Measurements from ENCODE around the gene RBM20. TPM values are rescaled to one million over a fixed set of nuclear protein-coding genes. Genes with fewer than 3 reads are reported as not detected.

Gene RBM20
- total RNA-seq, 1 donor from 2014 or later = 0.32 TPM

- Histone ChIP-seq H3K79me2 (ENCODE audit: low read depth) (no peaks in the 10 kb centered on the region), H3K4me3 (no peak overlapping the region), H3K27me3 (no peaks in the 10 kb centered on the region), H3K4me1 (peaks cover 7% of the 10 kb centered on the region), H3K27ac (no peak overlapping the region), H3K4me2 (no peak overlapping the region), H3F3A (ENCODE audit: low read depth) (peaks cover 1% of the 10 kb centered on the region), H3K36me3 (no peaks in the 10 kb centered on the region), H4K20me1 (ENCODE audit: low read depth) (no peaks in the 10 kb centered on the region), H3K9me3 (ENCODE audit: low read depth) (no peaks in the 10 kb centered on the region), H3K9ac (no peak overlapping the region), H2AFZ (replicated peaks) (no peak overlapping the region)
- Mint-ChIP-seq H3K27ac (no peak overlapping the region), H3K27me3 (ENCODE audit: insufficient read depth, low read depth) (no peaks in the 10 kb centered on the region), H3K36me3 (no peaks in the 10 kb centered on the region), H3K9me3 (peaks cover 6% of the 10 kb centered on the region), H3K4me1 (peaks cover 5% of the 10 kb centered on the region), H3K4me3 (no peak overlapping the region)
- no peak for DNase-seq (ENCODE audit: low spot score)
- no peak for TF ChIP-seq EZH2phosphoT487 (IDR thresholded peaks at IDR 0.05)
- no peak for TF ChIP-seq CTCF (IDR thresholded peaks at IDR 0.05)
- TF ChIP-seq EZH2 (IDR thresholded peaks at IDR 0.05) = no peak
Measured at GRCh38 chr10:110696436-110696835, 52.3 kb downstream of the RBM20 start.

- no peak overlapping the region for H3K27ac Mint-ChIP-seq
- DNase-seq (ENCODE audit: low spot score) = no peak
Measured at GRCh38 chr10:110698340-110698739, 54.2 kb downstream of the RBM20 start.

GRCh38 chr10:110698782-110699201, 54.7 kb downstream of the RBM20 start:
- H3K4me2 ChIP-seq = no peak overlapping the region
- H3K79me2 ChIP-seq (ENCODE audit: low read depth) = no peaks in the 10 kb centered on the region
- peaks cover 15% of the 10 kb centered on the region for H3F3A ChIP-seq (ENCODE audit: low read depth)
- no peak overlapping the region for H3K9ac ChIP-seq
- H3K4me3 ChIP-seq = no peak overlapping the region
- no peaks in the 10 kb centered on the region for H3K27me3 ChIP-seq
- Mint-ChIP-seq H3K4me1 (peaks cover 18% of the 10 kb centered on the region), H3K36me3 (no peaks in the 10 kb centered on the region), H3K27ac (no peak overlapping the region), H3K4me3 (no peak overlapping the region), H3K27me3 (ENCODE audit: insufficient read depth, low read depth) (no peaks in the 10 kb centered on the region), H3K9me3 (peaks cover 2% of the 10 kb centered on the region)
- H4K20me1 ChIP-seq (ENCODE audit: low read depth) = no peaks in the 10 kb centered on the region
- TF ChIP-seq EZH2 (IDR thresholded peaks at IDR 0.05) (no peak), CTCF (IDR thresholded peaks at IDR 0.05) (no peak)
- H3K9me3 ChIP-seq (ENCODE audit: low read depth) = no peaks in the 10 kb centered on the region
- H3K4me1 ChIP-seq = peaks cover 20% of the 10 kb centered on the region
- H3K27ac ChIP-seq = no peak overlapping the region
- H2AFZ ChIP-seq (replicated peaks) = no peak overlapping the region
- DNase-seq (ENCODE audit: low spot score) = no peak
- no peaks in the 10 kb centered on the region for H3K36me3 ChIP-seq

More at GRCh38 chr10:110698340-110698739, 54.2 kb downstream of the RBM20 start:
- Histone ChIP-seq H3K9ac (no peak overlapping the region), H3K79me2 (ENCODE audit: low read depth) (no peaks in the 10 kb centered on the region), H3F3A (ENCODE audit: low read depth) (peaks cover 15% of the 10 kb centered on the region), H3K27me3 (no peaks in the 10 kb centered on the region), H3K27ac (no peak overlapping the region), H4K20me1 (ENCODE audit: low read depth) (no peaks in the 10 kb centered on the region), H3K9me3 (ENCODE audit: low read depth) (no peaks in the 10 kb centered on the region), H3K36me3 (no peaks in the 10 kb centered on the region), H3K4me2 (no peak overlapping the region), H3K4me3 (no peak overlapping the region), H3K4me1 (peaks cover 20% of the 10 kb centered on the region), H2AFZ (replicated peaks) (no peak overlapping the region)
- Mint-ChIP-seq H3K27me3 (ENCODE audit: insufficient read depth, low read depth) (no peaks in the 10 kb centered on the region), H3K36me3 (no peaks in the 10 kb centered on the region), H3K9me3 (peaks cover 2% of the 10 kb centered on the region), H3K4me1 (peaks cover 18% of the 10 kb centered on the region), H3K4me3 (no peak overlapping the region)
- TF ChIP-seq CTCF (IDR thresholded peaks at IDR 0.05) (no peak), EZH2 (IDR thresholded peaks at IDR 0.05) (no peak)

Data from neural progenitor cell (in vitro differentiated cells).